Measurements from ENCODE around the gene CADPS2.

GRCh38 chr7:122893486-122893885, 7.2 kb upstream of the CADPS2 start:
- TF ChIP-seq, protein P1, sequence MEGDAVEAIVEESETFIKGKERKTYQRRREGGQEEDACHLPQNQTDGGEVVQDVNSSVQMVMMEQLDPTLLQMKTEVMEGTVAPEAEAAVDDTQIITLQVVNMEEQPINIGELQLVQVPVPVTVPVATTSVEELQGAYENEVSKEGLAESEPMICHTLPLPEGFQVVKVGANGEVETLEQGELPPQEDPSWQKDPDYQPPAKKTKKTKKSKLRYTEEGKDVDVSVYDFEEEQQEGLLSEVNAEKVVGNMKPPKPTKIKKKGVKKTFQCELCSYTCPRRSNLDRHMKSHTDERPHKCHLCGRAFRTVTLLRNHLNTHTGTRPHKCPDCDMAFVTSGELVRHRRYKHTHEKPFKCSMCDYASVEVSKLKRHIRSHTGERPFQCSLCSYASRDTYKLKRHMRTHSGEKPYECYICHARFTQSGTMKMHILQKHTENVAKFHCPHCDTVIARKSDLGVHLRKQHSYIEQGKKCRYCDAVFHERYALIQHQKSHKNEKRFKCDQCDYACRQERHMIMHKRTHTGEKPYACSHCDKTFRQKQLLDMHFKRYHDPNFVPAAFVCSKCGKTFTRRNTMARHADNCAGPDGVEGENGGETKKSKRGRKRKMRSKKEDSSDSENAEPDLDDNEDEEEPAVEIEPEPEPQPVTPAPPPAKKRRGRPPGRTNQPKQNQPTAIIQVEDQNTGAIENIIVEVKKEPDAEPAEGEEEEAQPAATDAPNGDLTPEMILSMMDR (IDR thresholded peaks at IDR 0.05), result no peak
- no peak for TF ChIP-seq POLR2A (IDR thresholded peaks at IDR 0.05)

Measured in body of pancreas (tissue), 4 donors.